Measurements from ENCODE around the gene ZRSR2. TPM values are rescaled to one million over a fixed set of nuclear protein-coding genes. Genes with fewer than 3 reads are reported as not detected.

Gene ZRSR2
- total and polyA plus RNA-seq, 10 of the 15 experiments (the other 5 are each of a cell fraction or from before 2014, with no cell fraction given) = 8.8 to 34.1 (median 15.6) TPM

DNA sequence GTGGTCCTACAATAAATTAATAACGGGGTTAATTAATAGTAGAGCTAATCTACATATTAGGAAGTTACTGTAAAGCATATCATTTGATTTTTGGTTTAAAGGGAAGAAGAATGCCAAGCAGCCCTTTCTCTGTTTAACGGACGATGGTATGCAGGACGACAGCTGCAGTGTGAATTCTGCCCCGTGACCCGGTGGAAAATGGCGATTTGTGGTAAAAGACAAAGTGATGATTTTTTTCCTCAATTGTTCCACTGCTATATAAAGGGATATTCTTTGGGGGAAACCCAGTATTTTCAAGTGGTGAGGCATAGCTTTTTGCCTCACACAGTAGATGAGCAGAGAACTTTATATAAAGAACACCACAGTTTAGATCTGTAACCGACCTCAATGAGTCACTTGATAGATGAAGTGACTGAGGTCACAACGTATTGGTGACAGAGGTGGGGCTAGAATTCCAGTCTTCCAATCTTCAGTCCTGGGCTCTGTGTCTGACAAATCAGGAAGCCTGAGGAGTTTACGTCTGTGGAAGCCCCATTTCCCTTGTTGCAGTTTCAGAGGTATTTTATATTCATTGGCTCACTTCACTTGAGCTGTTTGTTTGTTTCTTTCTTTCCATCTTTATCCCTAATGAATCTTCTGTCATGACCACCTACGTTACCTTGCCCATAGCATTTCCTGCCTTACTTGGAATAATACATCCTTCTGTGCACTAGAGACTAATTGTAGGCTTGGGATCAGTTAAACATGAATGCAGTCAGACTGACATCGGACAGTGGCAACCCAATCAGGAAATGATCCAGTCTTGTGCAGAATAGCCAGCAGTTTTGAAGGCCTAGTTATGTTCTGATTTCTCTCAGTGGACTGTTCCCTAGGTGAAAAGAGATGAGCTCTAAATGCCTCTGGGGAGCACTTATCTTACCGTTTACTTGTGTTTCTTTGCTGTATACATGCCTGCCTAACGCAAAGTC, 30.1 kb downstream of the ZRSR2 start (continued):
- TF ChIP-seq ZNF592 (IDR thresholded peaks at IDR 0.05) = no peak
- TF ChIP-seq TARDBP (IDR thresholded peaks at IDR 0.05; ENCODE audit: borderline replicate concordance) = no peak
- no peak for TF ChIP-seq RCOR1 (conservative IDR thresholded peaks at IDR 0.05; ENCODE audit: low read depth, low read length)
- no peak for TF ChIP-seq SPI1 (IDR thresholded peaks at IDR 0.05; ENCODE audit: borderline replicate concordance, insufficient read depth, low read depth, low read length)
- TF ChIP-seq, protein P1, sequence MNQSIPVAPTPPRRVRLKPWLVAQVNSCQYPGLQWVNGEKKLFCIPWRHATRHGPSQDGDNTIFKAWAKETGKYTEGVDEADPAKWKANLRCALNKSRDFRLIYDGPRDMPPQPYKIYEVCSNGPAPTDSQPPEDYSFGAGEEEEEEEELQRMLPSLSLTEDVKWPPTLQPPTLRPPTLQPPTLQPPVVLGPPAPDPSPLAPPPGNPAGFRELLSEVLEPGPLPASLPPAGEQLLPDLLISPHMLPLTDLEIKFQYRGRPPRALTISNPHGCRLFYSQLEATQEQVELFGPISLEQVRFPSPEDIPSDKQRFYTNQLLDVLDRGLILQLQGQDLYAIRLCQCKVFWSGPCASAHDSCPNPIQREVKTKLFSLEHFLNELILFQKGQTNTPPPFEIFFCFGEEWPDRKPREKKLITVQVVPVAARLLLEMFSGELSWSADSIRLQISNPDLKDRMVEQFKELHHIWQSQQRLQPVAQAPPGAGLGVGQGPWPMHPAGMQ (IDR thresholded peaks at IDR 0.05; ENCODE audit: borderline replicate concordance) = no peak
- no peak for TF ChIP-seq RB1 (IDR thresholded peaks at IDR 0.05; ENCODE audit: borderline replicate concordance)
- TF ChIP-seq CHD4 (IDR thresholded peaks at IDR 0.05) = no peak
- no peak for TF ChIP-seq SIN3A (IDR thresholded peaks at IDR 0.05; ENCODE audit: low read depth, low read length)
